NB4 (cell line): Measurements from ENCODE around the gene PRR5L.

Experiments used
- CTCF ChIP-seq: IDR thresholded peaks from one replicate; pipeline ENCODE4 v1.5.1; 2012; ENCODE audit warnings: low read depth, low read length
- POLR2A ChIP-seq: IDR thresholded peaks from 2 replicates; pipeline ENCODE4 v1.6.1; 2011; ENCODE audit warnings: mild to moderate bottlenecking; ENCODE audit not compliant: insufficient read length; ENCODE audit errors: extremely low read depth

- TF ChIP-seq CTCF (no peak), POLR2A (no peak)
These were observed 65.4 kb downstream of the PRR5L start for GRCh38 chr11:36361472-36361871.
